SK-N-SH (cell line): ENCODE measurements around the gene C18orf32. TPM values are rescaled to one million over a fixed set of nuclear protein-coding genes. Genes with fewer than 3 reads are reported as not detected.

Experiments used
- CTCF ChIA-PET: fragments of 300-600, 350-600 bp; formaldehyde crosslinking; extraction: SDS; loops from one replicate; lab custom pipeline; 2021; lab: Yijun Ruan, JAX
- POLR2A ChIA-PET: fragments of 350-600 bp; sonication (Branson Sonifier 250); formaldehyde crosslinking; extraction: SDS; loops from one replicate; lab custom pipeline; 2020; ENCODE audit warnings: antibody characterized with exemption, inconsistent platforms; lab: Yijun Ruan, JAX
- DNase-seq: peaks from one replicate; pipeline ENCODE4 v3.0.0; 2012
- H2AFZ ChIP-seq: fragments of 200-600 bp; sonication (generic); 2 replicates; pipeline ENCODE4 v1.8.1; 2016; ENCODE audit warnings: antibody characterized with exemption, mild to moderate bottlenecking, low read depth
- H3F3A ChIP-seq: fragments of 200-600 bp; sonication (generic); replicated peaks from 2 replicates; pipeline ENCODE3; 2016; ENCODE audit warnings: antibody characterized with exemption, mild to moderate bottlenecking; ENCODE audit not compliant: insufficient read depth
- H3K27ac ChIP-seq, 2 experiments: fragments of 200-500 bp in 1 of 2; fragments of 200-600 bp in 1 of 2; sonication (Bioruptor generic) in 1 of 2; sonication (generic), shearing (Covaris generic) in 1 of 2; 2 replicates each; pipeline versions ENCODE4 v1.5.1 to v1.6.1; 2014 to 2016; ENCODE audit warnings: low read depth in 2 of 2, inconsistent platforms in 1 of 2, low read length in 1 of 2, mild to moderate bottlenecking in 1 of 2, mixed read lengths in 1 of 2
- H3K27me3 ChIP-seq: fragments of 200-600 bp; sonication (generic), shearing (Covaris generic); 2 replicates; pipeline ENCODE4 v1.6.1; 2016; ENCODE audit warnings: mixed run types; ENCODE audit not compliant: insufficient read depth
- H3K36me3 ChIP-seq, 2 experiments: fragments of 200-500 bp in 1 of 2; fragments of 200-600 bp in 1 of 2; sonication (Bioruptor generic) in 1 of 2; sonication (generic) in 1 of 2; replicated peaks in 1 of 2; 2 replicates each; pipeline versions ENCODE3 to v1.5.1; 2014 to 2016; ENCODE audit warnings: low read length in 1 of 2, mild to moderate bottlenecking in 1 of 2; ENCODE audit not compliant: insufficient read depth in 2 of 2, control insufficient read depth in 1 of 2
- H3K4me1 ChIP-seq, 2 experiments: fragments of 200-500 bp in 1 of 2; fragments of 200-600 bp in 1 of 2; sonication (Bioruptor generic) in 1 of 2; sonication (generic), shearing (Covaris generic) in 1 of 2; 2 replicates each; pipeline versions ENCODE4 v1.5.1 to v1.6.1; 2014 to 2016; ENCODE audit warnings: low read depth in 1 of 2, low read length in 1 of 2, mixed run types in 1 of 2; ENCODE audit not compliant: insufficient read depth in 2 of 2, control insufficient read depth in 1 of 2
- H3K4me2 ChIP-seq: fragments of 200-600 bp; sonication (generic), shearing (Covaris generic); 2 replicates; pipeline ENCODE4 v1.6.1; 2017; ENCODE audit warnings: mixed run types
- H3K4me3 ChIP-seq, 2 experiments: fragments of 200-500 bp in 1 of 2; fragments of 200-600 bp in 1 of 2; sonication (Bioruptor generic) in 1 of 2; sonication (generic), shearing (Covaris generic) in 1 of 2; 2 replicates each; pipeline versions ENCODE4 v1.5.1 to v1.8.1; 2014 to 2016; ENCODE audit warnings: low read depth in 2 of 2, inconsistent platforms in 1 of 2, low read length in 1 of 2, mild to moderate bottlenecking in 1 of 2, mixed read lengths in 1 of 2, moderate library complexity in 1 of 2
- H3K79me2 ChIP-seq: fragments of 200-600 bp; sonication (generic); 2 replicates; pipeline ENCODE4 v1.8.1; 2017; ENCODE audit warnings: mild to moderate bottlenecking; ENCODE audit not compliant: insufficient read depth
- H3K9ac ChIP-seq: fragments of 200-600 bp; sonication (generic); 2 replicates; pipeline ENCODE4 v1.6.1; 2017; ENCODE audit warnings: mixed run types
- H3K9me2 ChIP-seq: fragments of 200-600 bp; sonication (generic); 2 replicates; pipeline ENCODE4 v1.6.1; 2017; ENCODE audit warnings: mixed run types
- H3K9me3 ChIP-seq: fragments of 200-600 bp; sonication (generic); 2 replicates; pipeline ENCODE4 v1.6.1; 2017; ENCODE audit warnings: mixed run types, mild to moderate bottlenecking, moderate library complexity
- H4K20me1 ChIP-seq: fragments of 200-600 bp; sonication (generic); 2 replicates; pipeline ENCODE4 v1.6.1; 2017; ENCODE audit warnings: mild to moderate bottlenecking, mixed run types; ENCODE audit not compliant: insufficient read depth
- EP300 ChIP-seq, 2 experiments: IDR thresholded peaks; 2 replicates each; pipeline versions ENCODE4 v1.4.0 to v1.6.1; 2012; ENCODE audit warnings: borderline replicate concordance in 1 of 2, low read depth in 1 of 2, low read length in 1 of 2
- EZH2phosphoT487 ChIP-seq: fragments of 200-600 bp; sonication (generic); IDR thresholded peaks from 2 replicates; pipeline ENCODE4 v1.6.1; 2017; ENCODE audit warnings: low read depth, mixed run types, mild to moderate bottlenecking, antibody characterized with exemption, moderate library complexity, borderline replicate concordance
- FOSL2 ChIP-seq: IDR thresholded peaks from 2 replicates; pipeline ENCODE4 v1.4.0; 2012; ENCODE audit warnings: low read depth, mild to moderate bottlenecking, moderate library complexity, borderline replicate concordance
- GATA2 ChIP-seq: sonication (generic); formaldehyde crosslinking; IDR thresholded peaks from 2 replicates; pipeline ENCODE4 v1.5.0; 2020; ENCODE audit warnings: mild to moderate bottlenecking, missing genetic modification reagents
- JUND ChIP-seq: IDR thresholded peaks from 2 replicates; pipeline ENCODE4 v1.4.0; 2012
- MEF2A ChIP-seq: IDR thresholded peaks from 2 replicates; pipeline ENCODE4 v1.4.0; 2012; ENCODE audit warnings: low read depth, borderline replicate concordance
- MXI1 ChIP-seq: IDR thresholded peaks from 2 replicates; pipeline ENCODE4 v1.6.1; 2012; ENCODE audit warnings: mild to moderate bottlenecking, low read depth, low read length, improper control_type of control experiment
- NRF1 ChIP-seq: IDR thresholded peaks from 2 replicates; pipeline ENCODE4 v1.6.1; 2012; ENCODE audit warnings: low read depth, mild to moderate bottlenecking, low read length
- RCOR1 ChIP-seq: fragments of 150-350 bp; IDR thresholded peaks from 2 replicates; pipeline ENCODE4 v1.6.1; 2017; ENCODE audit warnings: antibody characterized with exemption, low read length
- RFX5 ChIP-seq: IDR thresholded peaks from 2 replicates; pipeline ENCODE4 v1.6.1; 2012; ENCODE audit warnings: mild to moderate bottlenecking, improper control_type of control experiment, low read length
- SIN3A ChIP-seq: IDR thresholded peaks from 2 replicates; pipeline ENCODE4 v1.6.1; 2012; ENCODE audit warnings: low read depth, mild to moderate bottlenecking, low read length, moderate library complexity, borderline replicate concordance
- TCF12 ChIP-seq: IDR thresholded peaks from 2 replicates; pipeline ENCODE4 v1.4.0; 2012
- TEAD4 ChIP-seq: IDR thresholded peaks from 2 replicates; pipeline ENCODE4 v1.4.0; 2012; ENCODE audit warnings: mild to moderate bottlenecking, borderline replicate concordance; ENCODE audit not compliant: insufficient read depth
- WGBS: methylation state at CpG from one replicate; pipeline ENCODE4 v1.1.6; 2017; ENCODE audit warnings: low lambda C conversion rate; 5-methylcytosine and 5-hydroxymethylcytosine counted together
- polyA plus RNA-seq, 3 experiments: library from polyadenylated mRNA; depleted of rRNA; stranded (reverse); fragments of >200 nt; gene quantifications; 2 replicates each; pipeline ENCODE4 v1.2.3, GENCODE V29; 2012
- TF ChIP-seq, protein P1 (sequence below): fragments of 150-350 bp; IDR thresholded peaks from 2 replicates; pipeline ENCODE4 v1.6.1; 2017; ENCODE audit warnings: antibody characterized with exemption, low read length, low read depth, borderline replicate concordance
- TF ChIP-seq, protein P2 (sequence below): IDR thresholded peaks from 2 replicates; pipeline ENCODE4 v1.4.0; 2012; ENCODE audit warnings: low read depth, borderline replicate concordance
- TF ChIP-seq, protein P3 (sequence below): IDR thresholded peaks from 2 replicates; pipeline ENCODE4; 2012

Gene C18orf32
- polyA plus RNA-seq, 1 of the 3 experiments (the other 2 are of a cell fraction) = 29.4 TPM

DNA sequence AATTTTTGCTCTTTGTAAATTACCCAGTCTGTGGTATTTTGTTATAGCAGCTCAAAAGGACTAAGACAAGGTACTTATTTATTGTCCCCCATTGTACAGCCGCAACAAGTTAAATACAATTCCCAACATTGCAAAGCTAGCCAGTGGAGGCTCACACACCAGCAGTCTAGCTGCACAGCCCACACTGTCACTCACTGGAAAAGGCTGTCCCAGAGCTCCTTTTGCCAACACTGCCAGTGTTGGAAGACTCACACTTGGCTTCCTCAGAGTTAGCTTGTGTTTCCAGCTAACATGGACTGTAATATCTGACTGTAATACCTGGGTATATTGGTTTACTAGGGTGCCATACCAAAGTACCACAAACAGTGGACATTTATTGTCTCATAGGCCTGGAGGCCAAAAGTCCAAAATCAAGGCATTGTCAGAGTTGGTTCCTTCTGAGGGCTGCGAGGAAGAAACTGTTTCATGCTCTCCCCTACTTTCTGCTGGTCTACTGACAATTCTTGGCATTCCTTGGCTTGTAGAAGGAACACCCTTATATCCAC is 19.9 kb downstream of the C18orf32 start:
- no peak overlapping the region for H2AFZ ChIP-seq
- no peak overlapping the region for H3K27ac ChIP-seq
- no peaks in the 10 kb centered on the region for H3K79me2 ChIP-seq
- H3K9me2 ChIP-seq = no peaks in the 10 kb centered on the region
- H3K27me3 ChIP-seq = no peaks in the 10 kb centered on the region
- no peak for DNase-seq
- no peaks in the 10 kb centered on the region for H3K4me1 ChIP-seq
- TF ChIP-seq GATA2 (no peak), MEF2A (no peak), RFX5 (no peak), JUND (no peak), EP300 (IDR thresholded peaks at IDR 0.05; ENCODE audit: borderline replicate concordance in 1 of 2, low read depth in 1 of 2, low read length in 1 of 2) (no peak), SIN3A (no peak), FOSL2 (no peak), RCOR1 (no peak), EZH2phosphoT487 (no peak), TCF12 (no peak), MXI1 (no peak), NRF1 (no peak), TEAD4 (no peak)
- TF ChIP-seq, protein P1, sequence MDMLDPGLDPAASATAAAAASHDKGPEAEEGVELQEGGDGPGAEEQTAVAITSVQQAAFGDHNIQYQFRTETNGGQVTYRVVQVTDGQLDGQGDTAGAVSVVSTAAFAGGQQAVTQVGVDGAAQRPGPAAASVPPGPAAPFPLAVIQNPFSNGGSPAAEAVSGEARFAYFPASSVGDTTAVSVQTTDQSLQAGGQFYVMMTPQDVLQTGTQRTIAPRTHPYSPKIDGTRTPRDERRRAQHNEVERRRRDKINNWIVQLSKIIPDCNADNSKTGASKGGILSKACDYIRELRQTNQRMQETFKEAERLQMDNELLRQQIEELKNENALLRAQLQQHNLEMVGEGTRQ = no peak
- TF ChIP-seq, protein P2, sequence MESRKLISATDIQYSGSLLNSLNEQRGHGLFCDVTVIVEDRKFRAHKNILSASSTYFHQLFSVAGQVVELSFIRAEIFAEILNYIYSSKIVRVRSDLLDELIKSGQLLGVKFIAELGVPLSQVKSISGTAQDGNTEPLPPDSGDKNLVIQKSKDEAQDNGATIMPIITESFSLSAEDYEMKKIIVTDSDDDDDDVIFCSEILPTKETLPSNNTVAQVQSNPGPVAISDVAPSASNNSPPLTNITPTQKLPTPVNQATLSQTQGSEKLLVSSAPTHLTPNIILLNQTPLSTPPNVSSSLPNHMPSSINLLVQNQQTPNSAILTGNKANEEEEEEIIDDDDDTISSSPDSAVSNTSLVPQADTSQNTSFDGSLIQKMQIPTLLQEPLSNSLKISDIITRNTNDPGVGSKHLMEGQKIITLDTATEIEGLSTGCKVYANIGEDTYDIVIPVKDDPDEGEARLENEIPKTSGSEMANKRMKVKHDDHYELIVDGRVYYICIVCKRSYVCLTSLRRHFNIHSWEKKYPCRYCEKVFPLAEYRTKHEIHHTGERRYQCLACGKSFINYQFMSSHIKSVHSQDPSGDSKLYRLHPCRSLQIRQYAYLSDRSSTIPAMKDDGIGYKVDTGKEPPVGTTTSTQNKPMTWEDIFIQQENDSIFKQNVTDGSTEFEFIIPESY = no peak
- TF ChIP-seq, protein P3, sequence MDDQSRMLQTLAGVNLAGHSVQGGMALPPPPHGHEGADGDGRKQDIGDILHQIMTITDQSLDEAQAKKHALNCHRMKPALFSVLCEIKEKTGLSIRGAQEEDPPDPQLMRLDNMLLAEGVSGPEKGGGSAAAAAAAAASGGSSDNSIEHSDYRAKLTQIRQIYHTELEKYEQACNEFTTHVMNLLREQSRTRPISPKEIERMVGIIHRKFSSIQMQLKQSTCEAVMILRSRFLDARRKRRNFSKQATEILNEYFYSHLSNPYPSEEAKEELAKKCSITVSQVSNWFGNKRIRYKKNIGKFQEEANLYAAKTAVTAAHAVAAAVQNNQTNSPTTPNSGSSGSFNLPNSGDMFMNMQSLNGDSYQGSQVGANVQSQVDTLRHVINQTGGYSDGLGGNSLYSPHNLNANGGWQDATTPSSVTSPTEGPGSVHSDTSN = no peak
- no peaks in the 10 kb centered on the region for H4K20me1 ChIP-seq
- 100% methylated on average over 2 of the region's 2 CpGs for WGBS
- no peaks in the 10 kb centered on the region for H3K36me3 ChIP-seq
- H3K4me3 ChIP-seq = no peak overlapping the region
- H3F3A ChIP-seq = no peaks in the 10 kb centered on the region
- no peak overlapping the region for H3K9ac ChIP-seq
- ChIA-PET POLR2A (no interaction called here), CTCF (interaction anchor here (1.0 to 1.6 kb wide), 3 partner anchors 16 to 31 kb away, joined by 3 to 4 read pairs (median 3); no protein-coding TSS in a partner anchor)
- H3K4me2 ChIP-seq = no peak overlapping the region
- H3K9me3 ChIP-seq = no peaks in the 10 kb centered on the region
